Hematopoietic multipotent progenitor cell treated with erythropoietin and hydrocortisone succinate and interleukin-3 and kit ligand, for 6 days (in vitro differentiated cells): ENCODE measurements around the gene HS3ST3A1.
"Not testable (repeated sequence)": the region's sequence is repeated elsewhere in the genome, so short reads cannot be mapped to it uniquely, and the experiment has no call there.

Experiments
- DNase-seq: peaks from one replicate; pipeline ENCODE4 v3.0.0-alpha.2; 2015

HS3ST3A1 gene

DNA sequence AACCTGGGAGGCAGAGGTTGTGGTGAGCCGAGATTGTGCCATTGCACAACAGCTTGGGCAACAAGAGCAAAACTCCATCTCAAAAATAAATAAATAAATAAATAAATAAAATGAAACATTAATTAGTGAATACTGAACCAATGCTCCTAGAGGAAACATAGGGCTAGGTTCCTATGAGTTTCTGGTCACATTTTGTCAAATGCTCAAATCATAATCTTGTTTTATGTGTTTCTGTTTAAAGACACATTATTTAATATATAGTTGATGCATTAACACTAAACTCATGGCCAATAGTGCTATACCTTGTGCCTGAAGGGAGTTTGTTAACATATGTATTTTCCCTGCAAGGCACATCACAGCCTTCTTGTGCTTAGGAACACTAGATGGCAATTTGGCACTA is 66.8 kb downstream of the HS3ST3A1 start:
- no peak for DNase-seq

DNA sequence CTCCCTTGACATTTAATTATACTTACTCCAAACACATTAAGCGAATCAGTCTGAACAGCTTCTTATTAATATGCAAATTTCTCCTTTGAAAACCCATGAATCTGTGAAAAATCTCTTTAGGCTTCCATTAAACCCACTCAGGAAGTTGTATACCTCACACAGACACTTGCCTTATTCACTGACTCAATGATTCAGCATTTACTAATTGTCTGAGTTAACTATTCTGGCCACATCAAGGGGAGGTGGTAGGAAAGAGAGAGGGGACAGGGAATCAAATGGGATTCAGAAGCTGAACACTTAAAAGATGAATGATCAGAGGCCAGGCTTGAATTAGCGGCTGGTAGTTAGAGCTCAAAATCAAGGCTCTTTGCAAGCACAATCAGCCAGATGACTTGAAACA is 70.0 kb downstream of the HS3ST3A1 start:
- DNase-seq: no peak

DNA sequence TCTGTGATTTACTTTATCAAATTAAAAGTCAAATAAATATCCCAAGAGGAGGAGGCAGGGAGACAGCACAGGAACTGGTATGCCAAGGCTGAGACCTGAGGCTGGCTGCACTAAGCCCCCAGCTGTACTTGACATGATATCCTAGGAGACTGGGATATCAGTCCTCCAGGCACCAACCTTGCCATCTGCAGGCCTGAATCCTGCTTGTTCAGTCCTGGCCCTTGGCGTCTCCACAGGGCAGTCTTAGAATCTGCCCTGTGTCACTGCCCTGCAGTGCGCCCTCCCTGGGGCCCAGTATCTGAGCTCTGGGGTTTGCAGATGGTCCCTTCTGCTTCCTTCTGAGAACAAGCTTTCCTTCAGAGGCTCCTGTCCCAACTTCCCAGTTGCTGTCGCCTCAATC is 75.9 kb downstream of the HS3ST3A1 start:
- DNase-seq: no peak

DNA sequence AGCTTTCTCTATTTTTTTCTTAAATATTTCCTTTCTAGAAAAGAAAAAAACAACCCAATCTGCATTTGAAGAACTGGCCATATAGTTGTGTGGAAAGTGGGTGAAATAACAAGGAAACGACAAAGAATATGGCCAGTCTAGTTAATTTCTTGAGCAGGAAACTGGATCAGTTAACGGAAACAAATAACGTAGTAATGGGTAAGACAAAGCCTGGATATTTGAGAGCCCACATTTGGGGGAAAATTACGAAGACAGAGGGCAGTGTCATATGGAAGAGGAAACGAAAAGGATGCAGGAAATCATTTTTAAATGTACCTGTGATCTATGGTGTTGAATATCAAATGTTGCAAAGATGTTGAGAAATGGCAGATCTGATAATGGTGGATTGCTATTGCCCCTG is 78.6 kb downstream of the HS3ST3A1 start:
- DNase-seq: no peak

DNA sequence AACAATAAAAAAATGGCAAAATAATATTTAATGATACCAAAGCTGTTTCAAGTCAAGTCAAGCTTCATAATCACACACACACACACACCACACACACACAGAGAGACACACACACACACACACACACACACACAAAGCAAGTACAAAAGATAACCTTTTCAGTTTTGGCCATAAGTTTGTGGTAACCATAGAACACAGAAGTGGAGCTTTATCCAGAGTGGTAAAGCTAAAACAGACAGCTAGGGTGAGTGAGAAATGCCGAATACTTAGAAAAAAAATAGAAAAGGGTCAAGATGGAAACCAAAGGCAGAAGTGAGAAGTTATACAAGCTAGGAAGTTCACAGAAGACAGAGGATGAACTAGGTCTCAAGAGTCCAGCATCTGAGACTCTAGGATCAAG is 79.0 kb downstream of the HS3ST3A1 start:
- DNase-seq: no peak

DNA sequence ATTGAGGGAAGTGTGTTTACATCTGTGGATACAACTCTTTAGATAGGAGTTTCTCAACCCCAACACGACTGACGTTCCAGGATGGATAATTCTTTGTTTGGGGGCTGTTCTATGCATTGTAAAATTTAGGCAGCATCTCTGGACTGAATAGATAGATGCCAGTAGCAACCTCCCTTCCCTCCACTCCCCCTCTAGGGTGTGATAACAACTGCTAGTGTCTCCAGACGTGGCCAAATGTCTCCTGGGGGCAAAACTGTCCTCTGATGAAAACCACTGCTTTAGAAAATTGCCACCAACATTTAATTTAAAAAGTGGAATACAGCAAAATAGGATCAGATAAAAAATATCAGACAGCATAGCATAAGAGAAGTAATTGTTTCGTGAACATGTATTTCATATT is 79.9 kb downstream of the HS3ST3A1 start:
- no peak for DNase-seq

DNA sequence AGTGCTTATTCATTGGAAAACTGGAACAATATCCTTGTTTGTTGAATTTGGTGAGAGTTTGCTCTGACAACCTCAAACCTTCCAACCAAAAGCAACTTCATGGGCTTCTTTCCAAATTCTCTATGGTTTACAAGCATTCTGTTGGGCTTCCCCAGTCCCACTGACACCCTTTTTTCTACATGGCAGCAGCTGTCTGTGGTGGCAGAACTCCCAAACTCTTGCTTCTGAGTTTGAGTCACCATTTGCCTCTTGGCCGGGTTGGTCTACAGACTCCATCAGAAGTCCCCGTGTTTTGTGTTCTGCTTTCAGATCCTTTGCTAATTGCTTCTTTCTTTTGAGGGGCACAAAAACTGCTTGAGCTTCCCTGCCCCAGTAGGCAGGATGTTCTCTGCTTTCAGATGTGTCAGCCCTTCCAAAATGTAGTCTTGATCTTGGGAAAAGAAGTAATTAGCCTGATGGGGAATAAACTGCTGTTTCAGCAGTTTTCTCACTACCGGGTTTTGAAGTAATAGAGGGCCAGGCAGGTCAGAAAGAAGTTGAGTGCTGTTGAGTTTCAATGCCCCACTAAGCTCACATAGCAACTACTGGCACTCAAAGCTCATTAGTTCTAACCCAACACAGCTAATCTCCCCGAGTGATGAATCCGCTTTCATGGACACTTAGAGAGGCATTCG is 80.7 kb downstream of the HS3ST3A1 start:
- DNase-seq: no peak

DNA sequence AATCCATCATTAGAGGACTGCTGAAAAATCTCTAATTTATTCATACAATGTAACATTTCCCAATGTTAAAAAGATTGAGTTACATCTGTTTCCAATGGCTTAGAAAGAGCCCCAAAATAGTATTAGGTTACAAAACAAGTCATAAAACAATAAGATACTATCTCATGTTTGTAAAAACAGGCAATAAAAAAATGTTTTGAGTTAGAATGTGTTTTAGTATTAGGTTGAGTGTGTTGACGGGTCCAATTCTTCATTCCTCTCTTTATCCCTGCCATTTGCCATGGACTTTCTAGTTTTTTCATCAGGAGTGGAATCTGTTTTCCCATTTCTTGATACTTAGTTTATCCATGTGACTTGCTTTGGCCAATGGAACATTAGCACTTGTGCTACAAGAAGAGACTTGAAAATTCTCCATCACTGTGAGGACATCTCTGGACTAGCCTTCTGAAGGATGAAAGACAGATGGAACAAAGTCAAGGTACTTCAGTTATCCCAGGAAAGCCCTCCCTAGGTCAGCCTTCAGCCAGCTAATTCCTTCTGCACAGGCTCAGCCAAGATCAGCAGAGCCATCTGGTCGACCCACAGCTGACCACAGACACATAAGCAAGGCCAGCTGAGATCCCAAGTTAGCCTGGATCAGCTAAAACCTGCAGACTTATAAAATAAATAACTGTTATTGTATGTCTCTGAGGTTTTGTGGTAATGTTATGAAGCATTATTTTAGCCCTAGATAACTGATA is 83.3 kb downstream of the HS3ST3A1 start:
- no peak for DNase-seq

DNA sequence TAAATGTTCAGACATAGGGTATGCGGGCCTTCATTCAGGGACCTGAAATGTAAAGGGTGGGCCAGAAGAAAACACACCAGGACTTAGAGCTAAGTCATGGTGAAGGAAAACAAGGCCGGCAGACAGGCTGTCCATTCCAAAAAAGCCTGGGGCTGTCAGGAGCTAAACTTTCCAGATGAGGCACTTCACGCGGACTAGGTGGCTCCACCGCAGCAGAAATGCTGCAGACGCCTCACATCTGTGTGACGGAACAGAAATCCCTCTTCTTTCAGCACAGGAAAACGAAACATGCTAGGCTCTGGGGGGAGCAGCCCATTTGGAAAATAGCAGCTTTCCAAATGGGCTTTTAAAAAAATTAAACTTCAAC is 88.7 kb downstream of the HS3ST3A1 start:
- DNase-seq: no peak

DNA sequence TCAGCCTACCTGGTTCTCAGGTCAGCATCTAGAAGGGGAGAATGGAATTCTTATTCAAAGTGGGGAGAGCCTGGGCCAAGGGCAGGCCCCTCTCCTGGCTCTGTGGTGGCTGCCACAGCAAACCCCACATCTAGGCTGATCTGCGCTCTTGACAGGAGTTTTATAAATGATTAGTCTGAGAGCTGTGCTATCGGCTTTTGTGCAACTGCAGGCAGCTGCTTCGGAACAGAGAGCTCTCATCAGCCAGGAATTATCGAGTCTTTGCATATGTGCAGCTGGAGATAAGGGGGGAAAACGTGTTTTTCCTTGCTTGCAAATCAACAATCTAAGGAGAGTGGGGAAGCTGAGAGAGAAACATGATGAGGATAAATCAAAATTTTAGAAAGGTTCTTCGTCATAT is 91.7 kb downstream of the HS3ST3A1 start:
- peak; percentile 88 for DNase-seq

DNA sequence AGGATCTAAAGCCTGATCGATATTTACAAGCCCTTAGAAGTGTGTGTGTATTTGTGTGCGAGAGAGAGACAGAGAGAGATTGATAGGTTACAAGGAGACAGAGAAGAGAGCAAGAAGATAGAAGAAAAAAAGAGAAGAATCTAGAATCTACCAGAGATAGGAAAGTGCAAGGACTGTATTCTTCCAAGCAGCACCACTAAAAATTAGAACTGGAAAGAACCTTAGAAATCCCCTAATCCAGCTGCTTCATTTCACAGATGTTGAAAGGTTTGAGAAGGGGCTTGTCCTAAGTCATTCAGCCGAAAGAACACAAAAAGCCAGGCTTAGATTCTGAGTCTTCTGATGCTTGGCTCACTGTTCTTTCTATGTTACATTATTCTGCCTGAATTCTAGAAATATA is 92.2 kb downstream of the HS3ST3A1 start:
- DNase-seq: peak; percentile 13

DNA sequence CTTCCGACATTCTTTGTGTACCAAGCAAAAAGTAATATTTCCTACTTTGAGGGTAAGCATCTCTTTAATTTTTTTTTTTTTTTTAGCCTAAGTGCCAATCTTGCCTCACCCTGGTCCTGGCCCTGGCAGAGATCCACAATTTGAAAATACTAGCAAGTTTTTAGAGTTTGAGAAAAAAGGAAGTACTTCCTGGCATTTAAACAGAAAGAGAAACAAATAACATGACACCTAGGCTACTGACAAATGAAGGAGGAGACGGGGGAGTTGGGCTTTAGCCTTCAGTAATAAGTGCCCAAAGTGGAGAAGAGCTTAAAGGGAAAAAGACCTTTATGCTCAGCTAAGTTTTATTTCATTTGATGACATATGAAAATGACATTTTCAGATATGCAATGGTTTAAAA is 92.8 kb downstream of the HS3ST3A1 start:
- DNase-seq: peak; percentile 50

DNA sequence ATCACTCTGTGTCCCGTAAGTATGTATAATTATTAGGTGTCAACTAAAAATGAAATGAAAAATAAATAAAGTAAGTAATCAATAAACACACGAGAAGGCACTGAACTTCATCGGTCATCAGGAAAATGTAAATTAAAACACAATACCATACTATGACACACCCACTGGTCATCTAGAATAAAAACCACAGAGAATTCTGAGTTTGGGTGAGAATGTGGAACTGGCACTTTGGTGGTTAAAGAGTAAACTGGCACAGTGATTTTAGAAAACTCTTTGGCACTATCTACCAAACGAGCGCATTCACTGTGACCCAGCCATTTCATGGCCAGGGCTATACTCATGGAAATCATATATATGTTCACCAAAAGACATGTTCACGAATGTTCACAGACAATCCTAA is 98.2 kb downstream of the HS3ST3A1 start:
- no peak for DNase-seq

DNA sequence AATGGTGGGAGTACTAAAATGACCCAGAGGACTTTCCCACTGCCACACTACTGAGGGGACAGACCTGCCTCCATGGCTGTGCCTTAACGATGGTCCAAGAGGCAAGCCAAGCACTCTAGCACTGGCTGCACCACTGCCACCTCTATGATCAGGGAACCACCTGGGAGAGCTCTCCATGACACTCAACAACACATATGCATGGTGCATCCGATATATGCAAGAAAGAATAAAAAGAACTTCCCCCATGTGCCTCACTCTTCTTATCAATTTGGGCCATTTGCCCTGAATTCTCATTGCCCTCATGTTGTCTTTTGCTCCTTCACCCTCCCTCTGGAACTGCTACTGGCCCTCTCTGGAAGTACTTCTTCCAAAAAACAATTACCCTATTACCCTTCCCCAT is 99.5 kb downstream of the HS3ST3A1 start:
- DNase-seq: no peak

DNA sequence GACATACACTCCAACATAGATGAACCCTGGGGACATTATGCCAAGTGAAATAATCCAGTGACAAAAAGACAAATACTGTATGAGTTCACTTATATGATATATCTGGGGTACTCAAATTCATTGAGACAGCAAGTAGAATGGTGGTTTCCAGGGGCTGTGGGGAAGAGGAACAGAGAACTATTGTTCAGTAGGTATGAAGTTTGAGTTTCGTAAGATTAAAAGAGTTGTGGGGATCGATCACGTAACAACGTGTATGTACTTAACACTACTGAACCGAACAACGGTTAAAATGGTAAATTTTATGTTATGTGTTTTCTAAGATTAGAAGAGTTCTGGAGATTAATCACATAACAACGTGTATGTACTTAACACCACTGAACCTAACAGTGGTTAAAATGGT is 100.8 kb downstream of the HS3ST3A1 start:
- DNase-seq: no peak

DNA sequence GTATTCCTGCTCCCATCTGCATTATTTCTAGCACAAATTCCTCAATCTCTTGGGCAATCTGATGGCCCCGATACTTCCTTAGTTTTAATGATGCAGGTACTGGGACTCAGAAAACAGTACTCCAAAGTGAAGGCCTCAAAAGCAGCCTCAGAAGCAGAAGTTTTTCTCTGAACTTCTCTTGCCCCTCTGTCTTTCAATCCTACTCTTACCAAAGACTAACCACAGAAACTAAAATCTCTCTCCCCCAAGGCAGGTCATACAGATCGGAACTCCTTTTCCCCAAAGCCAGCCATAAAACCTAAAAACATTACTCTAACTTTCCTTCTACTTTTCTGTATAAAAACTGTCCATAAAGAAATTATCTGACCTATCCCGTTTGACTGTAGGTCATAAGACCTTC is 103.5 kb downstream of the HS3ST3A1 start:
- no peak for DNase-seq

DNA sequence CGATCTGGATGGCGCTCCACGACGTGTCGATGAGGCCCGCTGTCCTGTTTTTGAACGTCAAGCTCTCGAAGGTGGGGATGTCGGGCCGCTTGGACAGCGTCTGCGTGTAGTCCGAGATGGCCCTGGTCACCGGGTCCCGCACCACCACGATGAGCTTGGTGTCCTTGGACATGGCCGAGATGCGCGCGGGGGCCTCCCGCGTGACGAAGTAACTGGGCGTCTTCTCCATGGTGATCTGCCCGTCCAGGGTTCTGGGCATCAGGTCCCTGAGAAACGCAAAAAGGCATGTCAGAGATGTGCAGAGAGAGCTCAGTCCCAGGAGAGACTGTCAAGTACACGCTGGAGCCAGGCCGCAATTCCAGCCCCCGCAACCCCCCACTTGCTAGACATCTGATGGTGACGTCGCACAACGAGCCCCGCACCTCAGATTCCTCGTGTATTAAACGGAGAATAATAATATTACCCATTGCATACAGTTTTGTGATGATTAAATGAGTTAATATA is 105.1 kb downstream of the HS3ST3A1 start:
- DNase-seq: not testable (repeated sequence)

DNA sequence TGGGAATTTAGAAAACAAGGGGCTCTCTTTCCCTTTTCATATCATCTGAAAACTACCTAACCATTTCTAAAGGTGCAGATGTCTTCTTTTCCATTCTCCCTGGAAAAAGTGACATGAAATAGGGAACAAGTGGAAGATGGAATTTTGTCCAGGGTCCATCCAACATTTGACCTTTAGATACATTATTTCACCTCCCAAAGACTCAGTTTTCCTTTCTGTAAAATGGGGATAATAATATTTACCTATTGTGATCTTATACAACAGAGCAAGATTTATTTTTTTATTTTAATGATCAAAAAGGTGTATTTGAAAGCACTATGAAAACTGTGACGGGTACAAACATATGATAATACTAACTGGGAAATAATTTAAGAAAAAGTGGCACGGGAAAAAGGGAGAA is 106.3 kb downstream of the HS3ST3A1 start:
- no peak for DNase-seq

DNA sequence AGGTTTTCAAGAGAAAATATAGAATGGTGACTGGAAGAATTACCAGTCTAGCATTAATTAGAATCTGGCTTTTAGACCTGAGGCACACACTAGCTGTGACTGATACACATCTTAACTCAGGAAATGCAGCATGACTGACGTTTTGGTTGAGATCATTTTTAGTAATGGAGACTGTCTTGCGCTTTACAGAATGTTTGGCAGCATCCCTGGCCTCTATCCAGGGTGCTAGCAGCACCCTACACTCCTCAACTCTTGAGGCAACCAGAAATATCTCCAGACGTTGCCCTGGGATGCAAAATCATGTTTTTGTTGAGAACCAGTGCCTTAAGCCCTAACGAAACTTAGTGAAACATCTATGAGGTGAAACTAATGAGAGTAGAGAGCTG is 109.0 kb downstream of the HS3ST3A1 start:
- no peak for DNase-seq

DNA sequence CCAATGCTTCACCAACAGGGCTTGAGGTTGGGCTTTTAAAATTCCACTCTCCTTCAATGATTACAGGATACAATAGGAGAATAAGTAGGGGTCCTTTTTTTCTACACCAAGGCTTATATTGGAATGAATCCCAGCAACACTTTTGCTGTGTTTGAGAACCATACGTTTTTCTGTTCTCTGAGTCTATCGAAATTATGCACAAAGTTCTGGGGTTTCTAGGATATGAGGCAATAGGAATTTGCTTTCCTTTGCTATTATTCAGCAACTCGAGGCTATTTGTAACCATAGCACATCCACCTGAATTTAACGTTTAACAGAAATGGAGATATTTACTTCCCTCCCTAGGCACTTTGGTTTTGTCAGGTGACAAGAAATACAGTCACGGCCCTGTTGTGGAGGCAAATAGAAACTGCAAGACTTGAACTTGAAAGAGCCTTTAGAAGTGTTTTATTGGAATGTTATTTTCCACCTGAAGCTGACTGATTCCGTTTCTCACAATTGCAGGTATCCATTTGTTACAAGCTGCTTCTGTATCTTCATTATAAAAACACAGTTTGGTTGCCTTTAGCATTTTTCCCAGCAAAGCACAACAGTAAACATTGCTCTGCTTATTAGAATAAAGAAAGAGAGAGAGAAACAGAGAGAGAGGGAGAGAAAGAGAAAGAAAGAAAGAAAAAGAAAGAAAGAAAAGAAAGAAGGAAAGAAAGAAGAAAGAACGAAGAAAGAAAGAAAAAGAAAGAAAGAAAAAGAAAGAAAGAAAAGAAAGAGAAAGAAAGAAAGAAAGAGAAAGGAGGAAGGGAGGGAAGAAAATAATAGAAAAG is 109.6 kb downstream of the HS3ST3A1 start:
- DNase-seq: no peak

DNA sequence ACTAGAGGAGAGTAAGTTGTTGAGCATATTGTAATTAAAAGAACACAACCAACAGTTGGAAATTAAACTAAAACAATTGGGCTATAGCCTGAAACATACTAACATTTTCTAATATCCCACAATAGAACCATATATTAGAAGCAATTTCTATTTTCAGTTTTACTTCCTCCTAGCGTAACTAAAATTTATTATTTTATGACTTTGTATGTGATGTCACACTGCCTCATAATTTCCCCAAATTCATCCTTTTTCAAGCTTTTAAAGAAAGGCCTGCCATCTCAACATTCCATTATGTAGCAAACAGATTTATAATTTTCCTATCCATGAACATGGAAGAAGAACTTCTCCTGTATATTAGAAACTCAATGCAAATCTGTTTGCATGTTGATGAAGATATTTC is 110.2 kb downstream of the HS3ST3A1 start:
- no peak for DNase-seq

DNA sequence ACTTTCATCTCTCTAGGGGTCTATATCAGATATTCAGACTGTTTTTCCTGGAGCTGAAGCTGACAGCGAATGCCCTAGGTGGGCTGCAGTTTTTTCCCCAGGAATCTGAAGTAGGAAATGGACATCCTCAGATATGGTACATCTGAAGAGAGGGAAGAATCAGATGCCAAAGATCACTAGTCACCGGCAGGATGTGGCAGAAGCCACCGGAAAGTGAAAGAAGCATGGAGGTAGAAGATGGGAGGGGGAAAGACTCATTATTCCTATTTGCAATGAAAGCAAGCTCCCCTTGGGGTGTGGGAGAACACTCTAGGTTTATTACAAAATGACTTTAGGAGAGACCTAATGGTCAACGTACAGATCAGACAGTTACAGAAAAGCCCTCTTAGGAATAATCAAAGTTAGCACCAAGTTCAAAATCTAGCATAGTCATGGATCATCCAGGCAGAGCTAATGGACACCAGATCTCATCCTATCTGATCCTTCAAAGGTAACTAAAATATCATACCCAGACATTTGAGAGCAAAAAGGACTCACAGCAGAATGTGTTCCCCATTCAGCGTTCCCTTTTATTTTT is 110.7 kb downstream of the HS3ST3A1 start:
- no peak for DNase-seq

DNA sequence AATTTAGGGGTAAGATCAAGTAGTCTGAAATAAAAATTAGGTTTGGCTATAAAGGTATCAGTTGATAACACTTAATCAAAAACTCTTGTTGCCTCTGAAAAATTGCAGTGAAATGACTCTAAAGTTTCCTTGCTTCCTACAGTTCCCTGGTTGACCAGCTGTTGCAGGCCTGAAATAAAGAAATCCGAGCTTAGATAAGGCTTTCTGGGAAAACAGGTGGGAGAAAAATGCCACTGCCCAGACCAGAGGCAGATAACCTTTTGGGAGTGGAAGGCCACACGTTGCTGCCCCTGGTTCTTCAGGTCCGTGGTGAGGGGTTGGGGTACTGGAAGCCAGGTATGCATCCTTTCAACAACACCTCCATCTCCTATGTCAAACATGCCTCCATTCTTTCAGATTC is 111.3 kb downstream of the HS3ST3A1 start:
- no peak for DNase-seq

DNA sequence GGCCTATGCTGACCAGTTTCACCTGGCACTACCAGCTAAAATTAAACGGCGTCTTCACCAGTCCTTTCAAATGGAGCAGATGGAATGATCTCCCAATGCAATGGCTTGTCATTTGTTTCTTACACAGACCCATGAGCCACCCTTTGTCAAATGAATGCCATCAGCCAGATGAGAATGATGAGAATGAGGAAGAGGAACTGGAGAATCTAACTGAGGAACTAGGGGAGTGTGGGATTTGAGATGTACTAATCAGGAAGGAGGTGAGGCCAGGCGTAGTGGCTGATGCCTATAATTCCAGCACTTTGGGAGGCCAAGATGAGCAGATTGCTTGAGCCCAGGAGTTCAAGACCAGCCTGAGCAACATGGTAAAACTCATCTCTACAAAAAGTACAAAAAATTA is 116.4 kb downstream of the HS3ST3A1 start:
- DNase-seq: no peak
